PC-3 (cell line): ENCODE results near the gene TMEM131L. TPM values are rescaled to one million over a fixed set of nuclear protein-coding genes. Genes with fewer than 3 reads are reported as not detected.

Source experiments
- ATAC-seq: fragments of 200-7000 bp; cut with Tn5 transposase; 2 replicates; pipeline ENCODE4 v1.9.1; 2020; ENCODE audit warnings: mild to moderate bottlenecking, moderate library complexity
- BruUV-seq: library from RNA; stranded (reverse); fragments of 400-500 nt; replicated peaks from 2 replicates; lab custom pipeline; 2021; lab: Mats Ljungman, UMichigan
- CTCF ChIA-PET: fragments of 300-600 bp; sonication (Branson Sonifier 250); formaldehyde crosslinking; loops from one replicate; lab custom pipeline; 2022; ENCODE audit warnings: antibody characterized with exemption; lab: Charles Lee
- POLR2A ChIA-PET: fragments of 300-600 bp; sonication (Branson Sonifier 250); formaldehyde crosslinking; loops from one replicate; lab custom pipeline; 2022; ENCODE audit warnings: antibody characterized with exemption; ENCODE audit not compliant: unreplicated experiment; lab: Charles Lee
- DNase-seq: peaks from one replicate; pipeline ENCODE4 v3.0.0-alpha.2; 2015
- H2AFZ ChIP-seq: fragments of 300-600 bp; sonication (generic); 2 replicates; pipeline ENCODE4 v1.6.0; 2016; ENCODE audit warnings: antibody characterized with exemption, low read length
- H3F3A ChIP-seq: fragments of 300-600 bp; sonication (generic); one replicate; pipeline ENCODE4 v1.6.0; 2017; ENCODE audit warnings: antibody characterized with exemption, low read length, control low read depth, mild to moderate bottlenecking; ENCODE audit not compliant: unreplicated experiment
- H3K27ac ChIP-seq: fragments of 300-600 bp; sonication (generic); 2 replicates; pipeline ENCODE4 v1.5.1; 2016; ENCODE audit warnings: mild to moderate bottlenecking, low read length
- H3K27me3 ChIP-seq: fragments of 300-600 bp; sonication (generic); 2 replicates; pipeline ENCODE4 v1.6.1; 2016; ENCODE audit warnings: low read length, mixed read lengths
- H3K36me3 ChIP-seq: fragments of 300-600 bp; sonication (generic); 2 replicates; pipeline ENCODE4 v1.6.1; 2016; ENCODE audit warnings: low read depth, mixed run types, low read length, mixed read lengths
- H3K4me1 ChIP-seq: fragments of 300-600 bp; sonication (generic); 2 replicates; pipeline ENCODE4 v1.5.1; 2016; ENCODE audit warnings: low read length; ENCODE audit not compliant: insufficient read depth
- H3K4me2 ChIP-seq: fragments of 300-600 bp; sonication (generic); 2 replicates; pipeline ENCODE4 v1.6.0; 2016; ENCODE audit warnings: low read length
- H3K4me3 ChIP-seq: fragments of 300-600 bp; sonication (generic); 2 replicates; pipeline ENCODE4 v1.5.1; 2016; ENCODE audit warnings: mild to moderate bottlenecking, low read length, mixed read lengths
- H3K79me2 ChIP-seq: fragments of 300-600 bp; sonication (generic); 2 replicates; pipeline ENCODE4 v1.6.1; 2017; ENCODE audit warnings: low read length, mixed read lengths
- H3K9ac ChIP-seq: fragments of 300-600 bp; sonication (generic); 2 replicates; pipeline ENCODE4 v1.6.0; 2016; ENCODE audit warnings: mild to moderate bottlenecking, low read length
- H3K9me2 ChIP-seq: fragments of 300-600 bp; sonication (generic); replicated peaks from 2 replicates; pipeline ENCODE4 v1.6.1; 2016; ENCODE audit warnings: mixed run types, low read length, mixed read lengths
- H3K9me3 ChIP-seq: fragments of 300-600 bp; sonication (generic); 2 replicates; pipeline ENCODE4 v1.6.1; 2016; ENCODE audit warnings: low read length, mixed read lengths
- H4K20me1 ChIP-seq: fragments of 300-600 bp; sonication (generic); 2 replicates; pipeline ENCODE4 v1.6.1; 2016; ENCODE audit warnings: low read length, mixed read lengths
- CTCF ChIP-seq: fragments of 300-600 bp; sonication (generic); conservative IDR thresholded peaks from 2 replicates; pipeline ENCODE4 v1.5.1; 2017; ENCODE audit warnings: antibody characterized with exemption, low read depth, mild to moderate bottlenecking, low read length
- EZH2 ChIP-seq: fragments of 300-600 bp; sonication (generic); IDR thresholded peaks from one replicate; pipeline ENCODE4 v1.6.1; 2017; ENCODE audit warnings: antibody characterized with exemption, mild to moderate bottlenecking, low read length; ENCODE audit not compliant: unreplicated experiment
- EZH2phosphoT487 ChIP-seq: fragments of 300-600 bp; sonication (generic); IDR thresholded peaks from 2 replicates; pipeline ENCODE4 v1.6.1; 2018; ENCODE audit warnings: mild to moderate bottlenecking, antibody characterized with exemption, low read length, borderline replicate concordance
- intact Hi-C: fragments of 100-400 bp; cut with micrococcal nuclease; formaldehyde crosslinking; loops from 2 replicates; pipeline ENCODE4 v1.9.0; 2023
- total RNA-seq: library from RNA; depleted of rRNA; stranded (reverse); fragments of >200 nt; gene quantifications from 2 replicates; pipeline ENCODE4 v1.2.3, GENCODE V29; 2014

The TMEM131L gene
- total RNA-seq, 1 experiment from 2014 or later: 7.7 TPM

GRCh38 chr4:153490985-153491483 is 24.9 kb downstream of the TMEM131L start:
- no peaks in the 10 kb centered on the region for H3K9me2 ChIP-seq
- peaks cover 37% of the 10 kb centered on the region for H3K79me2 ChIP-seq
- no peak overlapping the region for H3K4me2 ChIP-seq
- H3K9ac ChIP-seq: no peak overlapping the region
- H3K36me3 ChIP-seq: no peaks in the 10 kb centered on the region
- ChIA-PET POLR2A (no interaction called here), CTCF (no interaction called here)
- no peaks in the 10 kb centered on the region for H3F3A ChIP-seq
- no peak for DNase-seq
- H3K27me3 ChIP-seq: no peaks in the 10 kb centered on the region
- intact Hi-C loops: no loop called here
- no peak overlapping the region for H3K27ac ChIP-seq
- H3K4me1 ChIP-seq: peaks cover 52% of the 10 kb centered on the region
- no peak overlapping the region for H3K4me3 ChIP-seq
- BruUV-seq: no TSS peak
- H3K9me3 ChIP-seq: no peaks in the 10 kb centered on the region
- TF ChIP-seq EZH2 (no peak), CTCF (no peak), EZH2phosphoT487 (no peak)
- no peak overlapping the region for H2AFZ ChIP-seq
- ATAC-seq: no peak
- H4K20me1 ChIP-seq: no peaks in the 10 kb centered on the region

- ATAC-seq: no peak
- peaks cover 44% of the 10 kb centered on the region for H3K4me1 ChIP-seq
- TF ChIP-seq EZH2phosphoT487 (no peak), CTCF (no peak), EZH2 (no peak)
- no peaks in the 10 kb centered on the region for H3K36me3 ChIP-seq
- no peaks in the 10 kb centered on the region for H3K27me3 ChIP-seq
- CTCF ChIA-PET: no interaction called here
- H3F3A ChIP-seq: no peaks in the 10 kb centered on the region
- H2AFZ ChIP-seq: no peak overlapping the region
- H3K27ac ChIP-seq: no peak overlapping the region
- intact Hi-C loops: no loop called here
- no peaks in the 10 kb centered on the region for H3K9me2 ChIP-seq
- DNase-seq: no peak
- no peak overlapping the region for H3K9ac ChIP-seq
- H3K9me3 ChIP-seq: no peaks in the 10 kb centered on the region
- BruUV-seq: no TSS peak
- no peak overlapping the region for H3K4me3 ChIP-seq
- POLR2A ChIA-PET: interaction anchor here (0.6 kb wide), 1 partner anchor 15 kb away, joined by 4 read pairs; no protein-coding TSS in a partner anchor
- H3K79me2 ChIP-seq: peaks cover 23% of the 10 kb centered on the region; the same call in 1 of the 2 replicates
- no peak overlapping the region for H3K4me2 ChIP-seq
- H4K20me1 ChIP-seq: no peaks in the 10 kb centered on the region
Observed at GRCh38 chr4:153494562-153494961, 28.4 kb downstream of the TMEM131L start.

GRCh38 chr4:153495480-153496193 is 29.5 kb downstream of the TMEM131L start:
- no peak overlapping the region for H3K9ac ChIP-seq
- ChIA-PET CTCF (interaction anchor here (0.6 kb wide), 1 partner anchor 13 kb away, joined by 4 read pairs; no protein-coding TSS in a partner anchor), POLR2A (interaction anchor here (0.7 kb wide), 1 partner anchor 9 kb away, joined by 5 read pairs; no protein-coding TSS in a partner anchor)
- H2AFZ ChIP-seq: no peak overlapping the region
- TF ChIP-seq EZH2phosphoT487 (no peak), EZH2 (no peak), CTCF (no peak)
- H3K4me1 ChIP-seq: peaks cover 34% of the 10 kb centered on the region
- H3K27me3 ChIP-seq: no peaks in the 10 kb centered on the region
- no peaks in the 10 kb centered on the region for H4K20me1 ChIP-seq
- H3F3A ChIP-seq: no peaks in the 10 kb centered on the region
- intact Hi-C loops: no loop called here
- H3K4me2 ChIP-seq: peak overlapping the region; percentile 32
- H3K36me3 ChIP-seq: no peaks in the 10 kb centered on the region
- peak overlapping the region; percentile 51 for H3K27ac ChIP-seq
- H3K4me3 ChIP-seq: no peak overlapping the region
- H3K9me2 ChIP-seq: no peaks in the 10 kb centered on the region
- DNase-seq (peak; percentile 54), ATAC-seq (no peak)
- H3K79me2 ChIP-seq: peaks cover 18% of the 10 kb centered on the region; the same call in 1 of the 2 replicates
- H3K9me3 ChIP-seq: no peaks in the 10 kb centered on the region
- BruUV-seq: no TSS peak
